Measurements from ENCODE around the gene GCAT. TPM values are rescaled to one million over a fixed set of nuclear protein-coding genes. Genes with fewer than 3 reads are reported as not detected.

GCAT gene
- total and polyA plus RNA-seq, 10 of the 15 experiments (the other 5 are each of a cell fraction or from before 2014, with no cell fraction given), result 0.95 to 34.3 (median 15.3) TPM

DNA sequence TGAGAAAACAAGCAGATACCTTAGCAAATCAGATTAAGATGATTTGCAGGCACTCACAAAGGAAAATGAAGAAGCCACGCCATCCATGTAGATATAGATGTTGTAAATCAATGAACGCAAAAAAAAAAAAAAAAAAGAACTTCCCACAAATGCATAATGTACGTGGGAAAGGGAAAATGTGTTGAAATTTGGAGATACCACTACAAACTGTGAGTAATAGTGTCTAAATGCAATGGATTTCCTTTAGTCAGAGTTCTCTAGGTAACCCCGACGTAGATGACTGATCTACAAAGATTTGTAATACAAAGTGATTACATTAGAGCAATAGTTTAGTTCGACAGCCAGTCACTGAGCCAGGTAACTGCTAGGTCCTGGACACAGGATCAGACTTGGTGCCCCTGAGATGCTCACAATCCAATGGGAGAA lies 37.2 kb downstream of the GCAT start (continued):
- TF ChIP-seq, protein P1, sequence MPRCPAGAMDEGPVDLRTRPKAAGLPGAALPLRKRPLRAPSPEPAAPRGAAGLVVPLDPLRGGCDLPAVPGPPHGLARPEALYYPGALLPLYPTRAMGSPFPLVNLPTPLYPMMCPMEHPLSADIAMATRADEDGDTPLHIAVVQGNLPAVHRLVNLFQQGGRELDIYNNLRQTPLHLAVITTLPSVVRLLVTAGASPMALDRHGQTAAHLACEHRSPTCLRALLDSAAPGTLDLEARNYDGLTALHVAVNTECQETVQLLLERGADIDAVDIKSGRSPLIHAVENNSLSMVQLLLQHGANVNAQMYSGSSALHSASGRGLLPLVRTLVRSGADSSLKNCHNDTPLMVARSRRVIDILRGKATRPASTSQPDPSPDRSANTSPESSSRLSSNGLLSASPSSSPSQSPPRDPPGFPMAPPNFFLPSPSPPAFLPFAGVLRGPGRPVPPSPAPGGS (IDR thresholded peaks at IDR 0.05; ENCODE audit: borderline replicate concordance, insufficient read depth, low read depth, low read length, poor library complexity, severe bottlenecking), result peak; percentile 80
- TF ChIP-seq RFX5 (IDR thresholded peaks at IDR 0.05; ENCODE audit: low read depth, low read length), result no peak
- TF ChIP-seq IKZF1 (conservative IDR thresholded peaks at IDR 0.05), result no peak
- TF ChIP-seq, protein P2, sequence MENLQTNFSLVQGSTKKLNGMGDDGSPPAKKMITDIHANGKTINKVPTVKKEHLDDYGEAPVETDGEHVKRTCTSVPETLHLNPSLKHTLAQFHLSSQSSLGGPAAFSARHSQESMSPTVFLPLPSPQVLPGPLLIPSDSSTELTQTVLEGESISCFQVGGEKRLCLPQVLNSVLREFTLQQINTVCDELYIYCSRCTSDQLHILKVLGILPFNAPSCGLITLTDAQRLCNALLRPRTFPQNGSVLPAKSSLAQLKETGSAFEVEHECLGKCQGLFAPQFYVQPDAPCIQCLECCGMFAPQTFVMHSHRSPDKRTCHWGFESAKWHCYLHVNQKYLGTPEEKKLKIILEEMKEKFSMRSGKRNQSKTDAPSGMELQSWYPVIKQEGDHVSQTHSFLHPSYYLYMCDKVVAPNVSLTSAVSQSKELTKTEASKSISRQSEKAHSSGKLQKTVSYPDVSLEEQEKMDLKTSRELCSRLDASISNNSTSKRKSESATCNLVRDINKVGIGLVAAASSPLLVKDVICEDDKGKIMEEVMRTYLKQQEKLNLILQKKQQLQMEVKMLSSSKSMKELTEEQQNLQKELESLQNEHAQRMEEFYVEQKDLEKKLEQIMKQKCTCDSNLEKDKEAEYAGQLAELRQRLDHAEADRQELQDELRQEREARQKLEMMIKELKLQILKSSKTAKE (IDR thresholded peaks at IDR 0.05; ENCODE audit: low read depth, poor library complexity, severe bottlenecking), result peak; percentile 9
- no peak for TF ChIP-seq PAX8 (IDR thresholded peaks at IDR 0.05)

DNA sequence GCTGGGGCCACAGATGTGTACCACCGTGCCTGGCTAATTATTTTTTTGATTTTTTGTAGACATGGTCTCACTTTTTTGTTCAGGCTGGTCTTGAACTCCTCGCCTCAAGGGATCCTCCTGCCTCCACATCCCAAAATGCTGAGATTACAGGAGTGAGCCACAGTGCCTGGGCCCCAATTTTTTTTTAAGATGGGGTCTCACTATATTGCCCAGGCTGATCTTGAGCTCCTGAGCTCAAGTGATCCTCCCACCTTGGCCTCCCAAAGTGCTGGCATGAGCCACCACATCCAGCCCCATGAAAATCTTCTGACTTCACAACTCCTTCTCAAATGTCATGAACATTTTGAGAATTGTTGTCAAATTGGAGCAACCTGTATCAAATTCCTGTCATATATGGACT lies 38.7 kb downstream of the GCAT start:
- FAIRE-seq (no peak), ATAC-seq (no peak), DNase-seq (ENCODE audit: low read depth, low spot score) (no peak)
- CTCF ChIA-PET, result no interaction called here
- SMC1A ChIA-PET (ENCODE audit: uncharacterized antibody, unreplicated experiment), result no interaction called here
- POLR2A ChIA-PET, result no interaction called here
- in situ Hi-C loops (cut with MboI), result no loop called here
- Histone ChIP-seq H3K9ac (ENCODE audit: control insufficient read depth, insufficient read depth, low read length) (no peak overlapping the region), H3K79me2 (ENCODE audit: control insufficient read depth, insufficient read depth, low read length) (peaks cover 51% of the 10 kb centered on the region), H3K27me3 (replicated peaks in 1 of 2; ENCODE audit: control insufficient read depth in 2 of 2, insufficient read depth in 2 of 2, low read length in 1 of 2) (no peaks in the 10 kb centered on the region), H4K20me1 (ENCODE audit: control insufficient read depth, insufficient read depth) (no peaks in the 10 kb centered on the region), H3K27ac (ENCODE audit: control insufficient read depth, insufficient read depth) (no peak overlapping the region), H2AFZ (ENCODE audit: control insufficient read depth, low read depth, low read length) (no peak overlapping the region), H3K9me3 (replicated peaks; ENCODE audit: control insufficient read depth, insufficient read depth, low read length) (peaks cover 2% of the 10 kb centered on the region; the same call in 2 of the 3 replicates), H3K36me3 (ENCODE audit: control insufficient read depth in 2 of 2, insufficient read depth in 2 of 2, low read length in 1 of 2) (no peaks in the 10 kb centered on the region; a peak in 1 of 4 replicates), H3K4me3 (no peak overlapping the region), H3K4me1 (ENCODE audit: control insufficient read depth, insufficient read depth, low read length) (peaks cover 8% of the 10 kb centered on the region; the same call in 1 of the 2 replicates), H3K4me2 (ENCODE audit: control insufficient read depth, insufficient read depth) (no peak overlapping the region)
- RAD21 ChIA-PET (ENCODE audit: unreplicated experiment), result no interaction called here
- intact Hi-C loops (cut with micrococcal nuclease; ENCODE audit: unreplicated experiment), result loop anchor here (10.0 kb wide), 1 partner anchor 908 kb away; the partner anchor contains the start of gene SUN2
- BruUV-seq (replicated peaks), result no TSS peak
- 93% methylated on average over 2 of the region's 2 CpGs for WGBS (ENCODE audit: insufficient coverage, insufficient replicate concordance, low lambda C conversion rate, missing lambda C conversion rate)
- no peak for TF ChIP-seq KLF5 (IDR thresholded peaks at IDR 0.05; ENCODE audit: partially characterized antibody)
- TF ChIP-seq, protein P3, sequence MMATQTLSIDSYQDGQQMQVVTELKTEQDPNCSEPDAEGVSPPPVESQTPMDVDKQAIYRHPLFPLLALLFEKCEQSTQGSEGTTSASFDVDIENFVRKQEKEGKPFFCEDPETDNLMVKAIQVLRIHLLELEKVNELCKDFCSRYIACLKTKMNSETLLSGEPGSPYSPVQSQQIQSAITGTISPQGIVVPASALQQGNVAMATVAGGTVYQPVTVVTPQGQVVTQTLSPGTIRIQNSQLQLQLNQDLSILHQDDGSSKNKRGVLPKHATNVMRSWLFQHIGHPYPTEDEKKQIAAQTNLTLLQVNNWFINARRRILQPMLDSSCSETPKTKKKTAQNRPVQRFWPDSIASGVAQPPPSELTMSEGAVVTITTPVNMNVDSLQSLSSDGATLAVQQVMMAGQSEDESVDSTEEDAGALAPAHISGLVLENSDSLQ (IDR thresholded peaks at IDR 0.05), result no peak
- TF ChIP-seq YY1 (IDR thresholded peaks at IDR 0.05; ENCODE audit: low read depth, low read length), result no peak
- no peak for TF ChIP-seq EED (IDR thresholded peaks at IDR 0.05; ENCODE audit: low read depth)
- no peak for TF ChIP-seq RFX5 (IDR thresholded peaks at IDR 0.05; ENCODE audit: low read depth, low read length)
- TF ChIP-seq, protein P4, sequence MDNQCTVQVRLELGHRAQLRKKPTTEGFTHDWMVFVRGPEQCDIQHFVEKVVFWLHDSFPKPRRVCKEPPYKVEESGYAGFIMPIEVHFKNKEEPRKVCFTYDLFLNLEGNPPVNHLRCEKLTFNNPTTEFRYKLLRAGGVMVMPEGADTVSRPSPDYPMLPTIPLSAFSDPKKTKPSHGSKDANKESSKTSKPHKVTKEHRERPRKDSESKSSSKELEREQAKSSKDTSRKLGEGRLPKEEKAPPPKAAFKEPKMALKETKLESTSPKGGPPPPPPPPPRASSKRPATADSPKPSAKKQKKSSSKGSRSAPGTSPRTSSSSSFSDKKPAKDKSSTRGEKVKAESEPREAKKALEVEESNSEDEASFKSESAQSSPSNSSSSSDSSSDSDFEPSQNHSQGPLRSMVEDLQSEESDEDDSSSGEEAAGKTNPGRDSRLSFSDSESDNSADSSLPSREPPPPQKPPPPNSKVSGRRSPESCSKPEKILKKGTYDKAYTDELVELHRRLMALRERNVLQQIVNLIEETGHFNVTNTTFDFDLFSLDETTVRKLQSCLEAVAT (IDR thresholded peaks at IDR 0.05), result no peak
- no peak for TF ChIP-seq STAT3 (IDR thresholded peaks at IDR 0.05; ENCODE audit: low read depth, low read length)
- TF ChIP-seq, protein P5, sequence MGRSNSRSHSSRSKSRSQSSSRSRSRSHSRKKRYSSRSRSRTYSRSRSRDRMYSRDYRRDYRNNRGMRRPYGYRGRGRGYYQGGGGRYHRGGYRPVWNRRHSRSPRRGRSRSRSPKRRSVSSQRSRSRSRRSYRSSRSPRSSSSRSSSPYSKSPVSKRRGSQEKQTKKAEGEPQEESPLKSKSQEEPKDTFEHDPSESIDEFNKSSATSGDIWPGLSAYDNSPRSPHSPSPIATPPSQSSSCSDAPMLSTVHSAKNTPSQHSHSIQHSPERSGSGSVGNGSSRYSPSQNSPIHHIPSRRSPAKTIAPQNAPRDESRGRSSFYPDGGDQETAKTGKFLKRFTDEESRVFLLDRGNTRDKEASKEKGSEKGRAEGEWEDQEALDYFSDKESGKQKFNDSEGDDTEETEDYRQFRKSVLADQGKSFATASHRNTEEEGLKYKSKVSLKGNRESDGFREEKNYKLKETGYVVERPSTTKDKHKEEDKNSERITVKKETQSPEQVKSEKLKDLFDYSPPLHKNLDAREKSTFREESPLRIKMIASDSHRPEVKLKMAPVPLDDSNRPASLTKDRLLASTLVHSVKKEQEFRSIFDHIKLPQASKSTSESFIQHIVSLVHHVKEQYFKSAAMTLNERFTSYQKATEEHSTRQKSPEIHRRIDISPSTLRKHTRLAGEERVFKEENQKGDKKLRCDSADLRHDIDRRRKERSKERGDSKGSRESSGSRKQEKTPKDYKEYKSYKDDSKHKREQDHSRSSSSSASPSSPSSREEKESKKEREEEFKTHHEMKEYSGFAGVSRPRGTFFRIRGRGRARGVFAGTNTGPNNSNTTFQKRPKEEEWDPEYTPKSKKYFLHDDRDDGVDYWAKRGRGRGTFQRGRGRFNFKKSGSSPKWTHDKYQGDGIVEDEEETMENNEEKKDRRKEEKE (IDR thresholded peaks at IDR 0.05), result no peak
- TF ChIP-seq CBX5 (IDR thresholded peaks at IDR 0.05; ENCODE audit: low read depth), result no peak
- TF ChIP-seq RAD21 (IDR thresholded peaks at IDR 0.05; ENCODE audit: insufficient read depth, low read depth, low read length), result no peak

Measured in GM12878 (cell line).